Neural cell (in vitro differentiated cells): ENCODE data around the gene MYH6. TPM values are rescaled to one million over a fixed set of nuclear protein-coding genes. Genes with fewer than 3 reads are reported as not detected.

ENCODE experiments used
- H2AFZ ChIP-seq: fragments of 200-600, 300-800 bp; sonication (generic), shearing (Covaris generic); 2 replicates; pipeline ENCODE4 v1.6.0; 2014; ENCODE audit warnings: low read depth, mild to moderate bottlenecking, antibody characterized with exemption, low read length, moderate library complexity
- H3F3A ChIP-seq: fragments of 200-600 bp; shearing (Covaris generic); 2 replicates; pipeline ENCODE4 v1.6.1; 2016; ENCODE audit warnings: mild to moderate bottlenecking, moderate library complexity, mixed read lengths, antibody characterized with exemption, low read length; ENCODE audit not compliant: insufficient read depth, poor library complexity, severe bottlenecking
- H3K27ac ChIP-seq: fragments of 200-600, 300-800 bp; sonication (generic), shearing (Covaris generic); 2 replicates; pipeline ENCODE4 v1.5.1; 2014; ENCODE audit warnings: mild to moderate bottlenecking, low read length, moderate library complexity
- H3K27me3 ChIP-seq: fragments of 300-800, 200-600 bp; sonication (generic), shearing (Covaris generic); 2 replicates; pipeline ENCODE4 v1.6.0; 2014; ENCODE audit warnings: mild to moderate bottlenecking, low read depth, low read length, moderate library complexity; ENCODE audit not compliant: insufficient read depth
- H3K36me3 ChIP-seq: fragments of 300-800, 200-600 bp; sonication (generic), shearing (Covaris generic); 2 replicates; pipeline ENCODE4 v1.5.1; 2014; ENCODE audit warnings: mild to moderate bottlenecking, antibody characterized with exemption, low read length, moderate library complexity; ENCODE audit not compliant: insufficient read depth
- H3K4me2 ChIP-seq: fragments of 300-800, 200-600 bp; sonication (generic), shearing (Covaris generic); 2 replicates; pipeline ENCODE4 v1.6.0; 2014; ENCODE audit warnings: mild to moderate bottlenecking, low read length
- H3K4me3 ChIP-seq: fragments of 300-800, 200-600 bp; sonication (generic), shearing (Covaris generic); 2 replicates; pipeline ENCODE4 v1.5.1; 2014; ENCODE audit warnings: mild to moderate bottlenecking, low read length, moderate library complexity
- H3K79me2 ChIP-seq: fragments of 200-600 bp; shearing (Covaris generic); replicated peaks from 2 replicates; pipeline ENCODE4 v1.6.0; 2014; ENCODE audit warnings: mild to moderate bottlenecking, low read length, moderate library complexity; ENCODE audit not compliant: insufficient read depth
- H3K9ac ChIP-seq: fragments of 300-800, 200-600 bp; sonication (generic), shearing (Covaris generic); 2 replicates; pipeline ENCODE4 v1.6.1; 2016; ENCODE audit warnings: mild to moderate bottlenecking, low read length, mixed read lengths
- H3K9me2 ChIP-seq: fragments of 200-600 bp; shearing (Covaris generic); 2 replicates; pipeline ENCODE4 v1.6.1; 2016; ENCODE audit warnings: mild to moderate bottlenecking, low read length, mixed read lengths; ENCODE audit not compliant: insufficient read depth
- H3K9me3 ChIP-seq: fragments of 200-600, 300-800 bp; sonication (generic), shearing (Covaris generic); 2 replicates; pipeline ENCODE4 v1.6.1; 2016; ENCODE audit warnings: mild to moderate bottlenecking, mixed run types, low read length, moderate library complexity, mixed read lengths
- H4K20me1 ChIP-seq: fragments of 200-600 bp; shearing (Covaris generic); 2 replicates; pipeline ENCODE4 v1.6.1; 2016; ENCODE audit warnings: mild to moderate bottlenecking, mixed run types; ENCODE audit not compliant: insufficient read depth
- CTCF ChIP-seq: fragments of 450-650 bp; IDR thresholded peaks from 2 replicates; pipeline ENCODE4 v1.5.1; 2014; ENCODE audit warnings: antibody characterized with exemption, mild to moderate bottlenecking, moderate library complexity; ENCODE audit not compliant: poor library complexity, severe bottlenecking
- EP300 ChIP-seq: fragments of 450-650 bp; conservative IDR thresholded peaks from 2 replicates; pipeline ENCODE4 v1.6.1; 2014; ENCODE audit warnings: antibody characterized with exemption, mild to moderate bottlenecking, moderate library complexity; ENCODE audit not compliant: poor library complexity, severe bottlenecking
- EZH2 ChIP-seq: fragments of 200-600, 300-800 bp; shearing (Covaris generic), sonication (generic); IDR thresholded peaks from 2 replicates; pipeline ENCODE4 v1.6.1; 2014; ENCODE audit warnings: antibody characterized with exemption, low read length, borderline replicate concordance, mild to moderate bottlenecking; ENCODE audit not compliant: insufficient read depth, poor library complexity, severe bottlenecking
- MXI1 ChIP-seq: fragments of 450-650 bp; conservative IDR thresholded peaks from 2 replicates; pipeline ENCODE4 v1.6.1; 2014; ENCODE audit warnings: antibody characterized with exemption, mild to moderate bottlenecking; ENCODE audit not compliant: poor library complexity, severe bottlenecking
- POLR2AphosphoS5 ChIP-seq: IDR thresholded peaks from 2 replicates; pipeline ENCODE4 v1.6.1; 2012
- RAD21 ChIP-seq: fragments of 450-650 bp; conservative IDR thresholded peaks from 2 replicates; pipeline ENCODE4 v1.6.1; 2014; ENCODE audit warnings: antibody characterized with exemption, mild to moderate bottlenecking, moderate library complexity
- SMC3 ChIP-seq: fragments of 450-650 bp; conservative IDR thresholded peaks from 2 replicates; pipeline ENCODE4 v1.6.1; 2014; ENCODE audit warnings: antibody characterized with exemption, mild to moderate bottlenecking, moderate library complexity; ENCODE audit not compliant: poor library complexity
- TAF1 ChIP-seq: IDR thresholded peaks from 2 replicates; pipeline ENCODE4 v1.6.1; 2012; ENCODE audit warnings: low read depth
- polyA plus RNA-seq: library from polyadenylated mRNA; depleted of rRNA; stranded (reverse); fragments of >200 nt; gene quantifications from 2 replicates; pipeline ENCODE4 v1.2.3, GENCODE V29; 2014
- TF ChIP-seq, protein P1 (sequence below): IDR thresholded peaks from 2 replicates; pipeline ENCODE4 v1.6.1; 2012; ENCODE audit warnings: borderline replicate concordance

Gene MYH6
- polyA plus RNA-seq, 1 donor from 2014 or later: not detected

- no peak overlapping the region for H3K4me2 ChIP-seq
- no peaks in the 10 kb centered on the region for H4K20me1 ChIP-seq
- TF ChIP-seq RAD21: no peak
- TF ChIP-seq POLR2AphosphoS5: no peak
- TF ChIP-seq, protein P1, sequence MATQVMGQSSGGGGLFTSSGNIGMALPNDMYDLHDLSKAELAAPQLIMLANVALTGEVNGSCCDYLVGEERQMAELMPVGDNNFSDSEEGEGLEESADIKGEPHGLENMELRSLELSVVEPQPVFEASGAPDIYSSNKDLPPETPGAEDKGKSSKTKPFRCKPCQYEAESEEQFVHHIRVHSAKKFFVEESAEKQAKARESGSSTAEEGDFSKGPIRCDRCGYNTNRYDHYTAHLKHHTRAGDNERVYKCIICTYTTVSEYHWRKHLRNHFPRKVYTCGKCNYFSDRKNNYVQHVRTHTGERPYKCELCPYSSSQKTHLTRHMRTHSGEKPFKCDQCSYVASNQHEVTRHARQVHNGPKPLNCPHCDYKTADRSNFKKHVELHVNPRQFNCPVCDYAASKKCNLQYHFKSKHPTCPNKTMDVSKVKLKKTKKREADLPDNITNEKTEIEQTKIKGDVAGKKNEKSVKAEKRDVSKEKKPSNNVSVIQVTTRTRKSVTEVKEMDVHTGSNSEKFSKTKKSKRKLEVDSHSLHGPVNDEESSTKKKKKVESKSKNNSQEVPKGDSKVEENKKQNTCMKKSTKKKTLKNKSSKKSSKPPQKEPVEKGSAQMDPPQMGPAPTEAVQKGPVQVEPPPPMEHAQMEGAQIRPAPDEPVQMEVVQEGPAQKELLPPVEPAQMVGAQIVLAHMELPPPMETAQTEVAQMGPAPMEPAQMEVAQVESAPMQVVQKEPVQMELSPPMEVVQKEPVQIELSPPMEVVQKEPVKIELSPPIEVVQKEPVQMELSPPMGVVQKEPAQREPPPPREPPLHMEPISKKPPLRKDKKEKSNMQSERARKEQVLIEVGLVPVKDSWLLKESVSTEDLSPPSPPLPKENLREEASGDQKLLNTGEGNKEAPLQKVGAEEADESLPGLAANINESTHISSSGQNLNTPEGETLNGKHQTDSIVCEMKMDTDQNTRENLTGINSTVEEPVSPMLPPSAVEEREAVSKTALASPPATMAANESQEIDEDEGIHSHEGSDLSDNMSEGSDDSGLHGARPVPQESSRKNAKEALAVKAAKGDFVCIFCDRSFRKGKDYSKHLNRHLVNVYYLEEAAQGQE: no peak
- no peak for TF ChIP-seq TAF1
- TF ChIP-seq EZH2: no peak
- TF ChIP-seq MXI1: no peak
- no peak overlapping the region for H2AFZ ChIP-seq
- H3K4me3 ChIP-seq: no peak overlapping the region
- H3K9me2 ChIP-seq: no peaks in the 10 kb centered on the region
- H3K27ac ChIP-seq: no peak overlapping the region
- H3K36me3 ChIP-seq: no peaks in the 10 kb centered on the region
- H3F3A ChIP-seq: no peaks in the 10 kb centered on the region
- no peaks in the 10 kb centered on the region for H3K27me3 ChIP-seq
- no peaks in the 10 kb centered on the region for H3K79me2 ChIP-seq
- no peak overlapping the region for H3K9ac ChIP-seq
- H3K9me3 ChIP-seq: no peaks in the 10 kb centered on the region
These were observed 46.4 kb upstream of the MYH6 start for GRCh38 chr14:23454445-23454856.

- Histone ChIP-seq H3K4me3 (no peak overlapping the region), H3K9me2 (no peaks in the 10 kb centered on the region), H3K9ac (no peak overlapping the region), H3K36me3 (no peaks in the 10 kb centered on the region), H4K20me1 (no peaks in the 10 kb centered on the region), H3K27ac (no peak overlapping the region), H2AFZ (no peak overlapping the region), H3F3A (no peaks in the 10 kb centered on the region), H3K4me2 (no peak overlapping the region), H3K9me3 (no peaks in the 10 kb centered on the region), H3K27me3 (no peaks in the 10 kb centered on the region), H3K79me2 (no peaks in the 10 kb centered on the region)
- TF ChIP-seq TAF1: no peak
- no peak for TF ChIP-seq CTCF
- TF ChIP-seq POLR2AphosphoS5: no peak
- no peak for TF ChIP-seq SMC3
- no peak for TF ChIP-seq MXI1
- TF ChIP-seq, protein P1: no peak
- no peak for TF ChIP-seq EZH2
- no peak for TF ChIP-seq RAD21
- TF ChIP-seq EP300: no peak
These were observed 44.2 kb upstream of the MYH6 start for GRCh38 chr14:23452237-23452636.
